GM23338 (cell line): ENCODE measurements around the gene GRIN2C. TPM values are rescaled to one million over a fixed set of nuclear protein-coding genes. Genes with fewer than 3 reads are reported as not detected.

ENCODE experiments used
- ATAC-seq: fragments of 200-7000 bp; cut with Tn5 transposase; 3 replicates; pipeline ENCODE4 v1.9.1; 2020
- DNase-seq: peaks from one replicate; pipeline ENCODE4 v3.0.0-alpha.2; 2015; ENCODE audit warnings: low spot score
- H2AFZ ChIP-seq: fragments of 200-600 bp; sonication (generic); 2 replicates; pipeline ENCODE4 v1.8.0; 2016; ENCODE audit warnings: antibody characterized with exemption, mild to moderate bottlenecking, moderate library complexity
- H3F3A ChIP-seq: fragments of 200-600 bp; sonication (generic); replicated peaks from 2 replicates; pipeline ENCODE4 v1.8.0; 2017; ENCODE audit warnings: antibody characterized with exemption, mixed run types, low read depth
- H3K27ac ChIP-seq: fragments of 200-600 bp; sonication (generic); 2 replicates; pipeline ENCODE4 v1.6.1; 2016; ENCODE audit warnings: low read depth
- H3K27me3 ChIP-seq: fragments of 200-600 bp; sonication (generic); 2 replicates; pipeline ENCODE4 v1.8.0; 2016; ENCODE audit warnings: mild to moderate bottlenecking, mixed run types, moderate library complexity; ENCODE audit not compliant: insufficient read depth
- H3K36me3 ChIP-seq: fragments of 200-600 bp; sonication (generic); 2 replicates; pipeline ENCODE4 v1.8.0; 2016; ENCODE audit warnings: mild to moderate bottlenecking; ENCODE audit not compliant: insufficient read depth
- H3K4me1 ChIP-seq: fragments of 200-600 bp; sonication (generic); 2 replicates; pipeline ENCODE4 v1.8.0; 2016; ENCODE audit warnings: mild to moderate bottlenecking, moderate library complexity; ENCODE audit not compliant: insufficient read depth
- H3K4me2 ChIP-seq: fragments of 200-600 bp; sonication (generic); 2 replicates; pipeline ENCODE4 v1.7.1; 2017; ENCODE audit warnings: mixed run types
- H3K4me3 ChIP-seq: fragments of 200-600 bp; sonication (generic); 2 replicates; pipeline ENCODE4 v1.6.1; 2016; ENCODE audit warnings: mixed run types
- H3K79me2 ChIP-seq: fragments of 200-600 bp; sonication (generic); replicated peaks from 2 replicates; pipeline ENCODE4 v1.8.0; 2017; ENCODE audit warnings: mild to moderate bottlenecking; ENCODE audit not compliant: insufficient read depth
- H3K9me2 ChIP-seq: fragments of 200-600 bp; sonication (generic); 2 replicates; pipeline ENCODE4 v1.8.0; 2017; ENCODE audit not compliant: insufficient read depth
- H4K20me1 ChIP-seq: fragments of 200-600 bp; sonication (generic); replicated peaks from 2 replicates; pipeline ENCODE4 v1.8.0; 2017; ENCODE audit warnings: mild to moderate bottlenecking; ENCODE audit not compliant: insufficient read depth
- H3K27ac Mint-ChIP-seq: 2 replicates; pipeline ENCODE4 v1.8.0; 2020; ENCODE audit warnings: inconsistent platforms, mild to moderate bottlenecking, moderate library complexity, mixed read lengths
- H3K27me3 Mint-ChIP-seq: 3 replicates; pipeline ENCODE4 v1.8.0; 2022; ENCODE audit warnings: low read depth, mild to moderate bottlenecking, moderate library complexity, mixed read lengths, inconsistent platforms; ENCODE audit not compliant: insufficient read depth, poor library complexity
- H3K36me3 Mint-ChIP-seq: 3 replicates; pipeline ENCODE4 v1.8.0; 2021; ENCODE audit warnings: low read depth, mild to moderate bottlenecking, inconsistent platforms, moderate library complexity, mixed read lengths
- H3K4me1 Mint-ChIP-seq: 3 replicates; pipeline ENCODE4 v1.8.0; 2020; ENCODE audit warnings: mild to moderate bottlenecking, inconsistent platforms, mixed read lengths
- H3K4me3 Mint-ChIP-seq: 3 replicates; pipeline ENCODE4 v1.8.0; 2021; ENCODE audit warnings: moderate library complexity, mild to moderate bottlenecking, inconsistent platforms, mixed read lengths
- H3K9me3 Mint-ChIP-seq: 3 replicates; pipeline ENCODE4 v1.8.0; 2020; ENCODE audit warnings: moderate library complexity, mild to moderate bottlenecking, inconsistent platforms, mixed read lengths
- CREB1 ChIP-seq: fragments of 250-450 bp; sonication (Bioruptor Pico); IDR thresholded peaks from 2 replicates; pipeline ENCODE4 v1.5.0; 2020; ENCODE audit warnings: low read depth, mild to moderate bottlenecking, moderate library complexity
- CTCF ChIP-seq, 2 experiments: fragments of 200-600 bp in 1 of 2; sonication (generic) in 1 of 2; conservative IDR thresholded peaks; 2 replicates each; pipeline versions ENCODE4 v1.5.1 to v1.6.1; 2016 to 2017; ENCODE audit warnings: antibody characterized with exemption in 2 of 2, low read depth in 2 of 2, mild to moderate bottlenecking in 2 of 2, moderate library complexity in 1 of 2
- EZH2 ChIP-seq: fragments of 200-600 bp; sonication (generic); IDR thresholded peaks from one replicate; pipeline ENCODE4 v1.8.0; 2017; ENCODE audit warnings: antibody characterized with exemption, mild to moderate bottlenecking, low read depth; ENCODE audit not compliant: unreplicated experiment
- EZH2phosphoT487 ChIP-seq: fragments of 200-600 bp; sonication (generic); IDR thresholded peaks from one replicate; pipeline ENCODE4 v1.8.1; 2018; ENCODE audit warnings: antibody characterized with exemption; ENCODE audit not compliant: unreplicated experiment
- JUNB ChIP-seq: IDR thresholded peaks from one replicate; pipeline ENCODE4 v1.6.1; 2016; ENCODE audit warnings: antibody characterized with exemption; ENCODE audit not compliant: unreplicated experiment
- NANOG ChIP-seq: IDR thresholded peaks from 2 replicates; pipeline ENCODE4 v1.6.1; 2016; ENCODE audit warnings: antibody characterized with exemption, borderline replicate concordance
- POLR2AphosphoS5 ChIP-seq: IDR thresholded peaks from 2 replicates; pipeline ENCODE4 v1.6.1; 2016; ENCODE audit warnings: antibody characterized with exemption, low read depth
- STAT1 ChIP-seq: IDR thresholded peaks from one replicate; pipeline ENCODE4 v1.6.1; 2016; ENCODE audit warnings: antibody characterized with exemption; ENCODE audit not compliant: unreplicated experiment
- ZNF114 ChIP-seq: fragments of 250-450 bp; sonication (Bioruptor Pico); IDR thresholded peaks from 2 replicates; pipeline ENCODE4 v1.5.0; 2020; ENCODE audit warnings: mild to moderate bottlenecking, moderate library complexity
- ZNF331 ChIP-seq: fragments of 250-450 bp; sonication (Bioruptor Pico); IDR thresholded peaks from 2 replicates; pipeline ENCODE4 v1.5.0; 2020; ENCODE audit warnings: low read depth, mild to moderate bottlenecking, moderate library complexity
- polyA plus RNA-seq: library from polyadenylated mRNA; unstranded; fragments of >200 nt; fragmentation: Nextera tagmentation; extraction: Ambion mirVana; gene quantifications from 2 replicates; pipeline ENCODE4 v1.2.1, GENCODE V29; 2016
- total RNA-seq: library from RNA; depleted of rRNA; stranded (reverse); fragments of >200 nt; shearing (Covaris generic); gene quantifications from 2 replicates; pipeline ENCODE4 v1.2.3, GENCODE V29; 2014
- TF ChIP-seq, protein P1 (sequence below): fragments of 250-450 bp; sonication (Bioruptor Pico); IDR thresholded peaks from 2 replicates; pipeline ENCODE4 v1.5.0; 2020; ENCODE audit warnings: mild to moderate bottlenecking, moderate library complexity
- TF ChIP-seq, protein P2 (sequence below): IDR thresholded peaks from 2 replicates; pipeline ENCODE4 v1.6.1; 2016; ENCODE audit warnings: antibody characterized with exemption
- TF ChIP-seq, protein P3 (sequence below): IDR thresholded peaks from one replicate; pipeline ENCODE4 v1.6.1; 2018; ENCODE audit warnings: antibody characterized with exemption; ENCODE audit not compliant: unreplicated experiment

The GRIN2C gene
- total and polyA plus RNA-seq, 2 experiments from 2014 or later, result 0.10 to 0.19 TPM

- TF ChIP-seq STAT1 (no peak), NANOG (no peak), ZNF114 (CRISPR knock-in tag) (no peak), JUNB (no peak), EZH2 (no peak), ZNF331 (no peak), EZH2phosphoT487 (no peak), CREB1 (CRISPR knock-in tag) (no peak), POLR2AphosphoS5 (no peak), CTCF (conservative IDR thresholded peaks at IDR 0.05; ENCODE audit: low read depth in 2 of 2) (no peak)
- TF ChIP-seq, protein P1, sequence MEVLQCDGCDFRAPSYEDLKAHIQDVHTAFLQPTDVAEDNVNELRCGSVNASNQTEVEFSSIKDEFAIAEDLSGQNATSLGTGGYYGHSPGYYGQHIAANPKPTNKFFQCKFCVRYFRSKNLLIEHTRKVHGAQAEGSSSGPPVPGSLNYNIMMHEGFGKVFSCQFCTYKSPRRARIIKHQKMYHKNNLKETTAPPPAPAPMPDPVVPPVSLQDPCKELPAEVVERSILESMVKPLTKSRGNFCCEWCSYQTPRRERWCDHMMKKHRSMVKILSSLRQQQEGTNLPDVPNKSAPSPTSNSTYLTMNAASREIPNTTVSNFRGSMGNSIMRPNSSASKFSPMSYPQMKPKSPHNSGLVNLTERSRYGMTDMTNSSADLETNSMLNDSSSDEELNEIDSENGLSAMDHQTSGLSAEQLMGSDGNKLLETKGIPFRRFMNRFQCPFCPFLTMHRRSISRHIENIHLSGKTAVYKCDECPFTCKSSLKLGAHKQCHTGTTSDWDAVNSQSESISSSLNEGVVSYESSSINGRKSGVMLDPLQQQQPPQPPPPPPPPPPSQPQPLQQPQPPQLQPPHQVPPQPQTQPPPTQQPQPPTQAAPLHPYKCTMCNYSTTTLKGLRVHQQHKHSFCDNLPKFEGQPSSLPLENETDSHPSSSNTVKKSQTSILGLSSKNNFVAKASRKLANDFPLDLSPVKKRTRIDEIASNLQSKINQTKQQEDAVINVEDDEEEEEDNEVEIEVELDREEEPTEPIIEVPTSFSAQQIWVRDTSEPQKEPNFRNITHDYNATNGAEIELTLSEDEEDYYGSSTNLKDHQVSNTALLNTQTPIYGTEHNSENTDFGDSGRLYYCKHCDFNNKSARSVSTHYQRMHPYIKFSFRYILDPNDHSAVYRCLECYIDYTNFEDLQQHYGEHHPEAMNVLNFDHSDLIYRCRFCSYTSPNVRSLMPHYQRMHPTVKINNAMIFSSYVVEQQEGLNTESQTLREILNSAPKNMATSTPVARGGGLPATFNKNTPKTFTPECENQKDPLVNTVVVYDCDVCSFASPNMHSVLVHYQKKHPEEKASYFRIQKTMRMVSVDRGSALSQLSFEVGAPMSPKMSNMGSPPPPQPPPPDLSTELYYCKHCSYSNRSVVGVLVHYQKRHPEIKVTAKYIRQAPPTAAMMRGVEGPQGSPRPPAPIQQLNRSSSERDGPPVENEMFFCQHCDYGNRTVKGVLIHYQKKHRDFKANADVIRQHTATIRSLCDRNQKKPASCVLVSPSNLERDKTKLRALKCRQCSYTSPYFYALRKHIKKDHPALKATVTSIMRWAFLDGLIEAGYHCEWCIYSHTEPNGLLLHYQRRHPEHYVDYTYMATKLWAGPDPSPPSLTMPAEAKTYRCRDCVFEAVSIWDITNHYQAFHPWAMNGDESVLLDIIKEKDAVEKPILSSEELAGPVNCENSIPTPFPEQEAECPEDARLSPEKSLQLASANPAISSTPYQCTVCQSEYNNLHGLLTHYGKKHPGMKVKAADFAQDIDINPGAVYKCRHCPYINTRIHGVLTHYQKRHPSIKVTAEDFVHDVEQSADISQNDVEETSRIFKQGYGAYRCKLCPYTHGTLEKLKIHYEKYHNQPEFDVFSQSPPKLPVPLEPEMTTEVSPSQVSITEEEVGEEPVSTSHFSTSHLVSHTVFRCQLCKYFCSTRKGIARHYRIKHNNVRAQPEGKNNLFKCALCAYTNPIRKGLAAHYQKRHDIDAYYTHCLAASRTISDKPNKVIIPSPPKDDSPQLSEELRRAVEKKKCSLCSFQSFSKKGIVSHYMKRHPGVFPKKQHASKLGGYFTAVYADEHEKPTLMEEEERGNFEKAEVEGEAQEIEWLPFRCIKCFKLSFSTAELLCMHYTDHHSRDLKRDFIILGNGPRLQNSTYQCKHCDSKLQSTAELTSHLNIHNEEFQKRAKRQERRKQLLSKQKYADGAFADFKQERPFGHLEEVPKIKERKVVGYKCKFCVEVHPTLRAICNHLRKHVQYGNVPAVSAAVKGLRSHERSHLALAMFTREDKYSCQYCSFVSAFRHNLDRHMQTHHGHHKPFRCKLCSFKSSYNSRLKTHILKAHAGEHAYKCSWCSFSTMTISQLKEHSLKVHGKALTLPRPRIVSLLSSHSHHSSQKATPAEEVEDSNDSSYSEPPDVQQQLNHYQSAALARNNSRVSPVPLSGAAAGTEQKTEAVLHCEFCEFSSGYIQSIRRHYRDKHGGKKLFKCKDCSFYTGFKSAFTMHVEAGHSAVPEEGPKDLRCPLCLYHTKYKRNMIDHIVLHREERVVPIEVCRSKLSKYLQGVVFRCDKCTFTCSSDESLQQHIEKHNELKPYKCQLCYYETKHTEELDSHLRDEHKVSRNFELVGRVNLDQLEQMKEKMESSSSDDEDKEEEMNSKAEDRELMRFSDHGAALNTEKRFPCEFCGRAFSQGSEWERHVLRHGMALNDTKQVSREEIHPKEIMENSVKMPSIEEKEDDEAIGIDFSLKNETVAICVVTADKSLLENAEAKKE (CRISPR knock-in tag), result no peak
- TF ChIP-seq, protein P2, sequence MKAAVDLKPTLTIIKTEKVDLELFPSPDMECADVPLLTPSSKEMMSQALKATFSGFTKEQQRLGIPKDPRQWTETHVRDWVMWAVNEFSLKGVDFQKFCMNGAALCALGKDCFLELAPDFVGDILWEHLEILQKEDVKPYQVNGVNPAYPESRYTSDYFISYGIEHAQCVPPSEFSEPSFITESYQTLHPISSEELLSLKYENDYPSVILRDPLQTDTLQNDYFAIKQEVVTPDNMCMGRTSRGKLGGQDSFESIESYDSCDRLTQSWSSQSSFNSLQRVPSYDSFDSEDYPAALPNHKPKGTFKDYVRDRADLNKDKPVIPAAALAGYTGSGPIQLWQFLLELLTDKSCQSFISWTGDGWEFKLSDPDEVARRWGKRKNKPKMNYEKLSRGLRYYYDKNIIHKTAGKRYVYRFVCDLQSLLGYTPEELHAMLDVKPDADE, result no peak
- TF ChIP-seq, protein P3, sequence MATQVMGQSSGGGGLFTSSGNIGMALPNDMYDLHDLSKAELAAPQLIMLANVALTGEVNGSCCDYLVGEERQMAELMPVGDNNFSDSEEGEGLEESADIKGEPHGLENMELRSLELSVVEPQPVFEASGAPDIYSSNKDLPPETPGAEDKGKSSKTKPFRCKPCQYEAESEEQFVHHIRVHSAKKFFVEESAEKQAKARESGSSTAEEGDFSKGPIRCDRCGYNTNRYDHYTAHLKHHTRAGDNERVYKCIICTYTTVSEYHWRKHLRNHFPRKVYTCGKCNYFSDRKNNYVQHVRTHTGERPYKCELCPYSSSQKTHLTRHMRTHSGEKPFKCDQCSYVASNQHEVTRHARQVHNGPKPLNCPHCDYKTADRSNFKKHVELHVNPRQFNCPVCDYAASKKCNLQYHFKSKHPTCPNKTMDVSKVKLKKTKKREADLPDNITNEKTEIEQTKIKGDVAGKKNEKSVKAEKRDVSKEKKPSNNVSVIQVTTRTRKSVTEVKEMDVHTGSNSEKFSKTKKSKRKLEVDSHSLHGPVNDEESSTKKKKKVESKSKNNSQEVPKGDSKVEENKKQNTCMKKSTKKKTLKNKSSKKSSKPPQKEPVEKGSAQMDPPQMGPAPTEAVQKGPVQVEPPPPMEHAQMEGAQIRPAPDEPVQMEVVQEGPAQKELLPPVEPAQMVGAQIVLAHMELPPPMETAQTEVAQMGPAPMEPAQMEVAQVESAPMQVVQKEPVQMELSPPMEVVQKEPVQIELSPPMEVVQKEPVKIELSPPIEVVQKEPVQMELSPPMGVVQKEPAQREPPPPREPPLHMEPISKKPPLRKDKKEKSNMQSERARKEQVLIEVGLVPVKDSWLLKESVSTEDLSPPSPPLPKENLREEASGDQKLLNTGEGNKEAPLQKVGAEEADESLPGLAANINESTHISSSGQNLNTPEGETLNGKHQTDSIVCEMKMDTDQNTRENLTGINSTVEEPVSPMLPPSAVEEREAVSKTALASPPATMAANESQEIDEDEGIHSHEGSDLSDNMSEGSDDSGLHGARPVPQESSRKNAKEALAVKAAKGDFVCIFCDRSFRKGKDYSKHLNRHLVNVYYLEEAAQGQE, result no peak
- no peaks in the 10 kb centered on the region for H3K36me3 Mint-ChIP-seq
- Histone ChIP-seq H3K4me1 (peaks cover 6% of the 10 kb centered on the region; the same call in 1 of the 2 replicates), H3K4me3 (no peak overlapping the region), H3K9me2 (no peaks in the 10 kb centered on the region), H2AFZ (no peak overlapping the region), H3F3A (no peaks in the 10 kb centered on the region), H3K27me3 (no peaks in the 10 kb centered on the region), H3K79me2 (no peaks in the 10 kb centered on the region), H3K36me3 (no peaks in the 10 kb centered on the region), H4K20me1 (no peaks in the 10 kb centered on the region), H3K4me2 (no peak overlapping the region), H3K27ac (no peak overlapping the region)
- peaks cover 11% of the 10 kb centered on the region for H3K4me1 Mint-ChIP-seq
- no peaks in the 10 kb centered on the region for H3K9me3 Mint-ChIP-seq
- H3K27ac Mint-ChIP-seq, result no peak overlapping the region
- no peak for ATAC-seq
- DNase-seq, result no peak
- H3K27me3 Mint-ChIP-seq, result peaks cover 18% of the 10 kb centered on the region
- H3K4me3 Mint-ChIP-seq, result no peak overlapping the region
Observed at GRCh38 chr17:74877592-74878548, 18.2 kb upstream of the GRIN2C start.
